ENCODE measurements around the gene ATP2A3. TPM values are rescaled to one million over a fixed set of nuclear protein-coding genes. Genes with fewer than 3 reads are reported as not detected.

ATP2A3 gene
- total and polyA plus RNA-seq, 7 donors = 3.6 to 158 (median 12.7) TPM

DNA sequence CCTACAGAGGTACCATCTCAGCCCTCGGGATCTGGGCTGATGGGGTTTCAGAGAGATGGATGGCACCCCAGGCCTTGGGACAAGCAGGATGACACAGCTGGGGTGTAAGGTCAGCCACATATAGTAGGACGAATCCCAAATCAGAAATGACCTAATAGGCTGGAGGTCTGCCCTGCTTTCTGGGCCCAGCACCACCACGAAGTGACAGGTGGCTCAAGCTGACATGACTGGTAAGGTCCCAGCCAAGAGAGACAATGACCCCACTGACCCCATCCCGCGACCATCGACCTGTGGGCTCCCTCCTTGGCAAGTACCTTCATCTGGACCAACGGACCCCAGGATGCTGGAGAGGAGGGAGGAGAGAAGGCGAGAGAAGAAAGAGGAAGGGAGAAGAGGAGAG, 87.0 kb downstream of the ATP2A3 start:
- intact Hi-C loops (cut with DNase I) = no loop called here
- no peaks in the 10 kb centered on the region for H3K27me3 ChIP-seq
- DNase-seq = no peak
- no peak overlapping the region for H3K4me3 ChIP-seq
- WGBS, 2 donors = 73 to 85% methylated on average over 8 of the region's 8 CpGs
- no peak overlapping the region for H3K27ac ChIP-seq
- H3K4me1 ChIP-seq = no peaks in the 10 kb centered on the region
- H3K36me3 ChIP-seq = peaks cover 7 to 58% (median 31%) of the 10 kb centered on the region in 4 donors
- TF ChIP-seq POLR2AphosphoS5 (IDR thresholded peaks at IDR 0.05) (no peak), EP300 (IDR thresholded peaks at IDR 0.05) (no peak)
- TF ChIP-seq, protein P1, sequence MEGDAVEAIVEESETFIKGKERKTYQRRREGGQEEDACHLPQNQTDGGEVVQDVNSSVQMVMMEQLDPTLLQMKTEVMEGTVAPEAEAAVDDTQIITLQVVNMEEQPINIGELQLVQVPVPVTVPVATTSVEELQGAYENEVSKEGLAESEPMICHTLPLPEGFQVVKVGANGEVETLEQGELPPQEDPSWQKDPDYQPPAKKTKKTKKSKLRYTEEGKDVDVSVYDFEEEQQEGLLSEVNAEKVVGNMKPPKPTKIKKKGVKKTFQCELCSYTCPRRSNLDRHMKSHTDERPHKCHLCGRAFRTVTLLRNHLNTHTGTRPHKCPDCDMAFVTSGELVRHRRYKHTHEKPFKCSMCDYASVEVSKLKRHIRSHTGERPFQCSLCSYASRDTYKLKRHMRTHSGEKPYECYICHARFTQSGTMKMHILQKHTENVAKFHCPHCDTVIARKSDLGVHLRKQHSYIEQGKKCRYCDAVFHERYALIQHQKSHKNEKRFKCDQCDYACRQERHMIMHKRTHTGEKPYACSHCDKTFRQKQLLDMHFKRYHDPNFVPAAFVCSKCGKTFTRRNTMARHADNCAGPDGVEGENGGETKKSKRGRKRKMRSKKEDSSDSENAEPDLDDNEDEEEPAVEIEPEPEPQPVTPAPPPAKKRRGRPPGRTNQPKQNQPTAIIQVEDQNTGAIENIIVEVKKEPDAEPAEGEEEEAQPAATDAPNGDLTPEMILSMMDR (IDR thresholded peaks at IDR 0.05) = no peak
- H3K9me3 ChIP-seq = no peaks in the 10 kb centered on the region

DNA sequence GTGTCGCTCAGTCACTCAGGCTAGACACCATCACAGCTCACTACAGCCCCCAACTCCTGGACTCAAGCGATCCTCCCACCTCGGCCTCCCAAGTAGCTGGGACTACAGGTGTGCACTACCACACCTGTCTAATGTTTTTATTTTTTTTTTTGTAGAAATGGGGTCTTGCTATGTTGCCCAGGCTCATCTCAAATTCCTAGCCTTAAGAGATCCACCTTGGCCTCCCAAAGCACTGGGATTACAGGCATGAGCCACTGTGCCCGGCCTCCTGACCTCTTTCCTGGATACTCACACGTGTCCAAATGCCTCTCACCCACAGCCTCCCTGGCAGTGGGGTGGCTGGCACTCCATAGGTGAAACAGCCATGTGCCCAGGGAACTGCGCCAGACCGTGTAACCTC, 88.9 kb downstream of the ATP2A3 start:
- no peak for TF ChIP-seq POLR2A (IDR thresholded peaks at IDR 0.05)
- TF ChIP-seq, protein P1 (IDR thresholded peaks at IDR 0.05) = no peak
- no peak for TF ChIP-seq EP300 (IDR thresholded peaks at IDR 0.05)
- TF ChIP-seq POLR2AphosphoS5 (IDR thresholded peaks at IDR 0.05) = no peak
- Histone ChIP-seq H3K9me3 (no peaks in the 10 kb centered on the region), H3K4me3 (no peak overlapping the region), H3K36me3 (peaks cover 11 to 53% (median 33%) of the 10 kb centered on the region in 4 donors), H3K27ac (no peak overlapping the region), H3K27me3 (no peaks in the 10 kb centered on the region), H3K4me1 (no peaks in the 10 kb centered on the region)
- no peak for DNase-seq
- intact Hi-C loops (cut with DNase I) = no loop called here
- WGBS, 2 donors = 93 to 96% methylated on average over 7 of the region's 7 CpGs

Other genes with a start within 250 kb of the ATP2A3 start
- under 1 TPM; under 0.01 to 0.83 (median 0.29) TPM for gene HASPIN, start 240.5 kb downstream of the ATP2A3 start, total RNA-seq
- 1 to 10 TPM in 1 of 3 donors, under 1 TPM in 1, not detected in 1; 0.69 to 3.5 TPM for gene HASPIN, start 240.5 kb downstream of the ATP2A3 start, polyA plus RNA-seq
- 10 to 100 TPM; 25.2 to 43.9 (median 33.8) TPM for gene ITGAE, start 163.2 kb downstream of the ATP2A3 start, total RNA-seq
- 10 to 100 TPM; 42.9 to 51.8 (median 43.2) TPM for gene ITGAE, start 163.2 kb downstream of the ATP2A3 start, polyA plus RNA-seq
- gene NCBP3, start 118.2 kb downstream of the ATP2A3 start, total RNA-seq = 10 to 100 TPM; 20.9 to 23.0 (median 21.7) TPM
- gene NCBP3, start 118.2 kb downstream of the ATP2A3 start, polyA plus RNA-seq = 10 to 100 TPM in 2 of 3 donors, 1 to 10 TPM in 1; 8.4 to 34.8 (median 11.6) TPM
- 10 to 100 TPM in 1 of 4 donors, 1 to 10 TPM in 3; 3.8 to 12.8 (median 8.1) TPM for gene CAMKK1, start 71.4 kb downstream of the ATP2A3 start, total RNA-seq
- 1 to 10 TPM in 2 of 3 donors, under 1 TPM in 1; 0.92 to 6.3 (median 2.4) TPM for gene CAMKK1, start 71.4 kb downstream of the ATP2A3 start, polyA plus RNA-seq
- gene P2RX1, start 48.0 kb downstream of the ATP2A3 start, total RNA-seq = 10 to 100 TPM in 2 of 4 donors, 1 to 10 TPM in 2; 3.6 to 55.9 (median 10.0) TPM
- 1 to 10 TPM in 1 of 3 donors, under 1 TPM in 2; 0.46 to 4.3 (median 0.60) TPM for gene P2RX1, start 48.0 kb downstream of the ATP2A3 start, polyA plus RNA-seq
- 10 to 100 TPM; 40.0 to 93.9 (median 46.5) TPM for gene ZZEF1, start 178.6 kb upstream of the ATP2A3 start, total RNA-seq
- 10 to 100 TPM; 11.4 to 56.0 (median 17.3) TPM for gene ZZEF1, start 178.6 kb upstream of the ATP2A3 start, polyA plus RNA-seq
- gene CYB5D2, start 178.8 kb upstream of the ATP2A3 start, total RNA-seq = 10 to 100 TPM; 19.3 to 30.0 (median 21.5) TPM
- 10 to 100 TPM; 12.0 to 19.8 (median 12.3) TPM for gene CYB5D2, start 178.8 kb upstream of the ATP2A3 start, polyA plus RNA-seq